GM18508 (cell line): Measurements from ENCODE around the gene STEAP2.

Experiments used
- ATAC-seq: cut with Tn5 transposase; IDR thresholded peaks from one replicate; pipeline ENCODE4 v1.9.1; 2021; ENCODE audit warnings: moderate number of reproducible peaks; ENCODE audit not compliant: insufficient read depth, unreplicated experiment

The STEAP2 gene

GRCh38 chr7:90266808-90267207 is 55.3 kb downstream of the STEAP2 start:
- ATAC-seq, result no peak

GRCh38 chr7:90267263-90267858 is 55.8 kb downstream of the STEAP2 start:
- ATAC-seq, result no peak

DNA sequence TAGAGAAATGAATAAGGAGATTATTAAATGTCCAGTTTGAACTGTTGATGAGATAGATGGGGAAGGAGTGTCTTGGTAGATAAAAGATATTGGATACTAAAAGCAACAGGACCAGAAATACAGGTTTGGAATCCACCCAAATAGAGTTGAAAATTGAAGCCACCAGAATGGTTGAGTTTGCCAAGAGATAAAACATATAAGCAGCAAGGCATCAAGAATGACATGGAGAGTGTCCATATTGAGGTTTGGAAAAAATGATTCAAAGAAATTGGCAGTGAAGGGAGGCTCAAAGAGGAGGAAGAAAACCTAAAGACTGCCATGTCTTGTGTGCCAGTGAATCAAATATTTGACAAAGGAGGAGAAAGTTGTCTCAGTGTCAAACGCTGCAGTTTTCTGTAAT is 57.6 kb downstream of the STEAP2 start:
- ATAC-seq, result no peak

DNA sequence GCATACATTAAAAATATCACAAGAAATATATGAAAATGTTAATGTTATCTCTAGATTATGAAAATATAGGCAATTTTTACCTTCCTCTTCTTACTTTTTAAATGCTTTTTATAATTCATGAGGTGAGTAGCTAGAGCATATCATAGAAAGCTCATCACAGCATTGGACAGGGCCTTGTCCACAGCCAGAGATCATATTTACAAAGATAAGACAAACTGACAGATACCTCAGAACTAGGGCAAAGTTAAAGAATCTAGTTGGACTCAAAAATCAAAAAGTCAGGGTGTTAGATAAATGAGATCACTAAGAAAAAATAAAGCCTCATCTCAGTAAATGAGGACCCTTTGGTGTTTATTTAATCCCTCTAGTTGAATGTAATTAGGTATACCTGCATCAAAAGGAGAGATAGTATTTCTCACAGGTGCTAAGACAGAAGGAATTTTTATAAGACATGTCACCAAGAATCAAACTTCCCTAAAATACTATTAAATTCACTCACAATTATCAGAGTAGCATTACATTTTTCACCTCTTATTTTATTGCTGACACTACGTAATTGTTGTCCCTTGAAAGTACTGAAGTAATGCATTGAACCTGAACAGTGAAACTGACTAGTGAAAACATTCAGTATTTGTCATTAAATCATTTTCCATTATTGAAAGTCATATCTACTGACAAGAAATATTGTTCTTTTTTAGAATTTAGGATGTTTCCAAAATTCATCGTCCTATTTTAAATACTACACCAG is 59.1 kb downstream of the STEAP2 start:
- no peak for ATAC-seq

- ATAC-seq, result no peak
Measured at GRCh38 chr7:90271753-90272152, 60.2 kb downstream of the STEAP2 start.

- ATAC-seq, result no peak
Measured at GRCh38 chr7:90272242-90272641, 60.7 kb downstream of the STEAP2 start.

DNA sequence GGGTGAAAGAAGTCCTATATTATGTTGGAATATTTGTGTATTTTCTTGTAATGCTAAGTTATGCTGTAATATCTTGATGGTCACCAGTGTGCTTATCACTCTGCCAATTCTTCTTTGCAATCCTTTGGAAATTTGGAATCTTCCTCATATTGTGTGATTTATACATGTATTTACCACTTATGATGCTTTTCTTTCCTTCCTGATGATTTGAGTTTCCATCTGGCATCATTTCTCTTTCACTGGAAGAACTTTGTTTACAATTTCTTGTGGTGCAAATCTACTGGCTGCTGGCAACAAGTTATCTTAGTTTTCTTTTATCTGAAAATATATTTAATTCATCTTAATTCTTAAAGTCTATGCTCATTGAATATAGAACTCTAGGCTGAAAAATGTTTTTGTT is 62.6 kb downstream of the STEAP2 start:
- ATAC-seq, result no peak

DNA sequence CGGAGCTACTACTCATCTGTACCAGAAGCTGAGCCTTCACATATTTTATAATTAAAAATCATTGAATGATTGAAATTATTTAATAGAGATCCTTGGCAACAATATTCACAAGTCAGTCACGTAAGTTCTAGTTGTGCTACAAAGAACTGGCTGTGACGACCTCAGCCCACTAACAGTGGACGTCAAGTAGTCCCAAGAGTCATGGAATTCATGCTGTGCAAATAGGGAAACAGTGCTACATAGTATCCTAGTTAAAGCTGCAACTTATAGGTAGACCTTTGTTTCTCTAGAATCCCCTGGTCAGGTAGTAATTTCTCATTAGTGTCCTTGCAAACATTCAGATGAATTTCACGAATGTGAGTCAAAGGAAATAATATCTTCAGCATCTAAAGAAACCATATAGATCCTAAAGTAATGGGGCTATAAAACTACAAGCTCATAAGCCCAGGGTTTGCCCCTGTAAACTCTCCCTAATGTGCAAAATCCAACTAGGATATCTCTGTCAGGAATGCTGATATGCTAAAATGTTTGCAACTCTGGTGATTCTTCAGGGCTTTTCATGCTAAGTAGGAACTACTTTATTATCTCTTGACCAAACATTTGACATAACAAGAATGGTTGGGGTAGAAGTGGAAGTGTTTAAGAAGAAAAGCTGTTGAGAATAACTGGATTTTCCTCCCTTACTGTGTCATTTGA is 64.6 kb downstream of the STEAP2 start:
- ATAC-seq, result no peak
